Inferior parietal cortex (tissue), 1 donor: ENCODE data around the gene ZNF76.
"Not testable (repeated sequence)": the region's sequence is repeated elsewhere in the genome, so short reads cannot be mapped to it uniquely, and the experiment has no call there.

Experiments used
- DNase-seq: peaks from one replicate; pipeline ENCODE4 v3.0.0-alpha.2; 2016; ENCODE audit errors: extremely low spot score

The ZNF76 gene

GRCh38 chr6:35328965-35329364 lies 69.4 kb downstream of the ZNF76 start:
- not testable (repeated sequence) for DNase-seq

GRCh38 chr6:35330541-35331119 lies 71.1 kb downstream of the ZNF76 start:
- DNase-seq, result no peak

- DNase-seq, result not testable (repeated sequence)
These were observed 72.7 kb downstream of the ZNF76 start for GRCh38 chr6:35332074-35332887.

DNA sequence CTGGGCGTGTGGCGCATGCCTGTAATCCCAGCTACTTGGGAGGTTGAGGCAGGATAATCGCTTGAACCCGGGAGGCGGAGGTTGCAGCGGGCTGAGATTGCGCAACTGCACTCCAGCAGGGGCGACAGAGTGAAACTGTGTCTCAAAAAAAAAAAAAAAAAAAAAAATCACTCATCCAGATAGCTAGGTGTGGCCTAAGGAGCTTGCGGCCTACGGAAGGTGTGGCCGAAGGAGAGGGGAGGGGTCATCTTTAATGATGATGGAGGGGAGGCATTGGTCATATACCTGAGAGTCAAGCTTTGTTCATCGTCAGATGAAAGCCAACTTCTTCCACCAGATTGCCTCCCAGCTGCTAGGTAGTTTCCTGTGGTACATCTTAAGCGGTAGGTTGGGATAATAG lies 82.0 kb downstream of the ZNF76 start:
- DNase-seq, result no peak

GRCh38 chr6:35342258-35343091 lies 82.9 kb downstream of the ZNF76 start, which contains the start of gene PPARD:
PPARD (plus strand) TSS chr6:35342558; CDS start chr6:35411088, 68,530 bp downstream.
- DNase-seq, result peak; percentile 98

GRCh38 chr6:35343092-35343834 lies 83.7 kb downstream of the ZNF76 start:
- peak; percentile 25 for DNase-seq

GRCh38 chr6:35343835-35344550 lies 84.5 kb downstream of the ZNF76 start:
- no peak for DNase-seq
